Spleen (tissue), 11 donors: ENCODE data around the gene ANGEL2. TPM values are rescaled to one million over a fixed set of nuclear protein-coding genes. Genes with fewer than 3 reads are reported as not detected.

Source experiments
- DNase-seq: peaks from one replicate; pipeline ENCODE4 v3.0.0-alpha.2; 2020
- H3K27ac ChIP-seq, 8 donors: fragments of 200-600 bp; sonication (generic) in 7 of 8; 1 replicate in 4 of 8; 2 replicates in 4 of 8; pipeline versions ENCODE4 v1.5.0 to v1.8.0; 2016 to 2021; ENCODE audit warnings: inconsistent platforms in 4 of 8, mild to moderate bottlenecking in 4 of 8, moderate library complexity in 1 of 8
- H3K27me3 ChIP-seq, 7 donors: fragments of 200-600 bp; sonication (generic) in 6 of 7; replicated peaks in 1 of 7; 1 replicate in 4 of 7; 2 replicates in 3 of 7; pipeline versions ENCODE4 v1.5.0 to v1.8.0; 2016 to 2021; ENCODE audit warnings: inconsistent platforms in 3 of 7, mild to moderate bottlenecking in 1 of 7
- H3K36me3 ChIP-seq, 6 donors: fragments of 200-600 bp; sonication (generic) in 5 of 6; 1 replicate in 4 of 6; 2 replicates in 2 of 6; pipeline versions ENCODE4 v1.5.0 to v1.8.0; 2016 to 2021; ENCODE audit warnings: inconsistent platforms in 2 of 6
- H3K4me1 ChIP-seq, 6 donors: fragments of 200-600 bp; sonication (generic) in 5 of 6; 1 replicate in 3 of 6; 2 replicates in 3 of 6; pipeline versions ENCODE4 v1.5.0 to v1.8.0; 2016 to 2021; ENCODE audit warnings: inconsistent platforms in 3 of 6
- H3K4me3 ChIP-seq, 8 donors: fragments of 200-600 bp; sonication (generic) in 7 of 8; 1 replicate in 4 of 8; 2 replicates in 4 of 8; pipeline versions ENCODE4 v1.5.0 to v1.8.0; 2016 to 2021; ENCODE audit warnings: inconsistent platforms in 4 of 8, mild to moderate bottlenecking in 4 of 8, moderate library complexity in 2 of 8
- H3K9me3 ChIP-seq, 8 donors: fragments of 200-600 bp; sonication (generic) in 7 of 8; 1 replicate in 4 of 8; 2 replicates in 4 of 8; pipeline versions ENCODE4 v1.5.0 to v1.8.0; 2016 to 2021; ENCODE audit warnings: inconsistent platforms in 4 of 8
- CTCF ChIP-seq, 11 experiments: fragments of 200-600 bp in 7 of 11; fragments of 450-650 bp in 4 of 11; sonication (generic) in 4 of 11; IDR thresholded peaks in 8 of 11; conservative IDR thresholded peaks in 3 of 11; 1 replicate in 7 of 11; 2 replicates in 4 of 11; pipeline versions ENCODE4 v1.4.0 to v1.8.0; 2016 to 2021; ENCODE audit warnings: antibody characterized with exemption in 11 of 11, inconsistent platforms in 4 of 11, mild to moderate bottlenecking in 1 of 11
- POLR2A ChIP-seq, 3 donors: fragments of 450-650 bp; IDR thresholded peaks; one replicate each; pipeline ENCODE4 v1.5.1; 2017; ENCODE audit warnings: antibody characterized with exemption in 3 of 3, mild to moderate bottlenecking in 1 of 3
- POLR2AphosphoS5 ChIP-seq, 3 donors: sonication (generic); formaldehyde crosslinking; IDR thresholded peaks; one replicate each; pipeline ENCODE4 v1.5.1; 2017; ENCODE audit warnings: antibody characterized with exemption in 3 of 3
- WGBS, 5 donors: extraction: QIAGEN DNeasy Blood & Tissue Kit in 3 of 5; methylation state at CpG; one replicate each; pipeline versions ENCODE4 v1.1.5 to v1.1.7; 2013 to 2018; 5-methylcytosine and 5-hydroxymethylcytosine counted together
- intact Hi-C: fragments of 100-400 bp; cut with DNase I; formaldehyde crosslinking; loops from one replicate; pipeline ENCODE4 v1.15.0; 2023; ENCODE audit warnings: low total_unique reads
- polyA plus RNA-seq, 3 donors: library from polyadenylated mRNA; stranded (reverse); fragments of 200-250 nt; gene quantifications; one replicate each; pipeline ENCODE4 v1.2.1, GENCODE V29; 2013
- total RNA-seq, 7 donors: library from RNA; depleted of rRNA in 3 of 7; stranded (reverse); fragments of >200 nt in 3 of 7; fragmentation: NEBNext Ultra II Directional in 4 of 7; extraction: Animal tissue kit (Norgen Biotek cat#: 25700) in 4 of 7; gene quantifications; one replicate each; pipeline versions ENCODE4 v1.1.0 to v1.2.1, GENCODE V29; 2016 to 2021
- donor health status: healthy with polysubstance abuse.
- donor health status: DM: no; HTN: no; CAD: no; lungs with moderate emphysema.
- donor health status: DM: no; HTN: no; CAD: no.
- donor health status: Bipolar disorder and iron deficiency.
- donor health status: healthy.
- donor health status: DM: no; HTN: no; CAD: no.
- donor health status: DM: yes; HTN: yes; CAD: no.

The ANGEL2 gene
- total and polyA plus RNA-seq, 10 donors, result 18.3 to 96.8 (median 50.9) TPM

- intact Hi-C loops, result no loop called here
- Histone ChIP-seq H3K4me1 (no peaks in the 10 kb centered on the region), H3K27me3 (no peaks in the 10 kb centered on the region), H3K36me3 (no peaks in the 10 kb centered on the region), H3K27ac (no peak overlapping the region), H3K4me3 (no peak overlapping the region), H3K9me3 (no peaks in the 10 kb centered on the region)
- TF ChIP-seq CTCF (IDR thresholded peaks at IDR 0.05 in 8 of 11, conservative IDR thresholded peaks at IDR 0.05 in 3 of 11), result no peak
- TF ChIP-seq POLR2A (IDR thresholded peaks at IDR 0.05), result no peak
- no peak for TF ChIP-seq POLR2AphosphoS5 (IDR thresholded peaks at IDR 0.05)
- no peak for DNase-seq
- WGBS, 5 donors, result 82 to 89% (median 85%) methylated on average over 7 of the region's 7 CpGs
Measured at GRCh38 chr1:212980123-212980785, 35.4 kb downstream of the ANGEL2 start.

- no peak for DNase-seq
- Histone ChIP-seq H3K27me3 (no peaks in the 10 kb centered on the region), H3K36me3 (no peaks in the 10 kb centered on the region), H3K4me3 (no peak overlapping the region), H3K27ac (no peak overlapping the region), H3K9me3 (no peaks in the 10 kb centered on the region), H3K4me1 (no peaks in the 10 kb centered on the region)
- no peak for TF ChIP-seq POLR2AphosphoS5 (IDR thresholded peaks at IDR 0.05)
- no peak for TF ChIP-seq POLR2A (IDR thresholded peaks at IDR 0.05)
- TF ChIP-seq CTCF (IDR thresholded peaks at IDR 0.05 in 8 of 11, conservative IDR thresholded peaks at IDR 0.05 in 3 of 11), result no peak
- WGBS, 5 donors, result 72 to 85% (median 79%) methylated on average over 14 of the region's 14 CpGs
- intact Hi-C loops, result no loop called here
Measured at GRCh38 chr1:212979340-212980122, 36.1 kb downstream of the ANGEL2 start.

- no peak for DNase-seq
- intact Hi-C loops, result no loop called here
- no peaks in the 10 kb centered on the region for H3K27me3 ChIP-seq
- no peaks in the 10 kb centered on the region for H3K9me3 ChIP-seq
- H3K4me3 ChIP-seq, result no peak overlapping the region
- H3K27ac ChIP-seq, result no peak overlapping the region
- H3K36me3 ChIP-seq, result no peaks in the 10 kb centered on the region
- 76 to 85% (median 79%) methylated on average over 15 to 16 of the region's 16 CpGs for WGBS, 5 donors
- H3K4me1 ChIP-seq, result no peaks in the 10 kb centered on the region
- TF ChIP-seq POLR2AphosphoS5 (IDR thresholded peaks at IDR 0.05) (no peak), CTCF (IDR thresholded peaks at IDR 0.05 in 8 of 11, conservative IDR thresholded peaks at IDR 0.05 in 3 of 11) (no peak), POLR2A (IDR thresholded peaks at IDR 0.05) (no peak)
Measured at GRCh38 chr1:212977781-212978645, 37.7 kb downstream of the ANGEL2 start.
